RWPE2 (cell line): ENCODE measurements around the gene CCNYL1.
A peak's percentile ranks its signal among the peaks of the same experiment; 100 is the strongest.
"Not testable (repeated sequence)": the region's sequence is repeated elsewhere in the genome, so short reads cannot be mapped to it uniquely, and the experiment has no call there.

Experiments
- ATAC-seq: fragments of 200-7000 bp; cut with Tn5 transposase; 3 replicates; pipeline ENCODE4 v1.9.1; 2021; ENCODE audit warnings: low read depth
- DNase-seq: peaks from one replicate; pipeline ENCODE4 v3.0.0-alpha.2; 2020; ENCODE audit warnings: low spot score
- H3K27ac ChIP-seq: fragments of 450-650 bp; 2 replicates; pipeline ENCODE4 v1.5.1; 2017; ENCODE audit warnings: mild to moderate bottlenecking; ENCODE audit not compliant: poor library complexity, severe bottlenecking
- H3K27me3 ChIP-seq: fragments of 250-450 bp; sonication (Bioruptor Pico); 2 replicates; pipeline ENCODE4 v1.5.1; 2021; ENCODE audit warnings: mild to moderate bottlenecking, moderate library complexity; ENCODE audit not compliant: insufficient read depth, poor library complexity, severe bottlenecking
- H3K36me3 ChIP-seq: fragments of 250-450 bp; sonication (Bioruptor Pico); 2 replicates; pipeline ENCODE4 v1.5.1; 2020; ENCODE audit warnings: low read depth, mild to moderate bottlenecking, moderate library complexity
- H3K4me1 ChIP-seq: fragments of 250-450 bp; sonication (Bioruptor Pico); 2 replicates; pipeline ENCODE4 v1.5.1; 2021; ENCODE audit warnings: mild to moderate bottlenecking, moderate library complexity; ENCODE audit not compliant: insufficient read depth, poor library complexity, severe bottlenecking
- H3K4me3 ChIP-seq: fragments of 250-450 bp; sonication (Bioruptor Pico); 2 replicates; pipeline ENCODE4 v1.5.1; 2021; ENCODE audit warnings: mild to moderate bottlenecking, moderate library complexity; ENCODE audit not compliant: severe bottlenecking
- H3K9me3 ChIP-seq: fragments of 250-450 bp; sonication (Bioruptor Pico); 2 replicates; pipeline ENCODE4 v1.5.1; 2021; ENCODE audit warnings: mild to moderate bottlenecking, moderate library complexity; ENCODE audit not compliant: severe bottlenecking
- TF ChIP-seq, protein P1 (sequence below): fragments of 450-650 bp; IDR thresholded peaks from one replicate; pipeline ENCODE4 v1.5.1; 2017; ENCODE audit warnings: mild to moderate bottlenecking, moderate library complexity; ENCODE audit not compliant: poor library complexity, severe bottlenecking

CCNYL1 gene

DNA sequence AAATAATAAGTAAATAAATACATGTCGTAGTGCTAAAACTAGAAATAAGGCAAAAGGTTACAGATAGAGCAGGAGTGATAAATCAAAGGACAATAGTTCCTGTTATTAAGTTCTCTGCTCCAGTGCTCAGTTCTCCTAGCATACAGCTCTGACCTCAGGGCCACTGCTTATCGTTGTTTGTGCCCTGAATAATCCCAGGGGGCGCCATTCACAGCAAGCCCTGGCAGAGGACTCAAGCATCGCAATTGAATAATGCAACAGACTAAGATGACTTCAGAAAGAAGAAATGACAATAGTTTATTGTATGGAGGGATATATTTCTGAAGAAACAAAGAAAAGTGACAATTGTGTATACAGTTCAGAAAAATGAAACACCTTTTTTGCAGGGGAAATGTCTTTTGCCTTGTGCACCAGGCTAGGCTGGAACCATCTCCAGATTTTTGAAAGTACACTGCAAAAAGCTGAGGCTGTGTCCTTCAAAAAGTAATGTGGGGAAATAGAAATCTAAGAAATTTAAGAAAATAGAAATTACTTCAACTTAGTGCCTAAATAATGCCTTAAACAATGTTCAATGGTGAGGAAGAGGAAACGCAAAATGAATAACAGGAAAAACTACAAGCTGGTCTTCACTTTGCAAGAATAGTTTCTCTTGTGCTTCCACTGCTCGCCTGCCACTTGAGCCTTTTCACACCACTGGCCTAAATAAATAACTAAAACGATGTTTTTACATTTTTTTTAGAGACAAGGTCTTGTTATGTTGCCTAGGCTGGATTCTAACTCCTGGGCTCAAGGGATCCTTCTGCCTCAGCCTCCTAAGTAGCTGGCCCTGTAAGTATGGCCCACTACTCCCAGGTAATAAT lies 19.0 kb upstream of the CCNYL1 start:
- TF ChIP-seq, protein P1, sequence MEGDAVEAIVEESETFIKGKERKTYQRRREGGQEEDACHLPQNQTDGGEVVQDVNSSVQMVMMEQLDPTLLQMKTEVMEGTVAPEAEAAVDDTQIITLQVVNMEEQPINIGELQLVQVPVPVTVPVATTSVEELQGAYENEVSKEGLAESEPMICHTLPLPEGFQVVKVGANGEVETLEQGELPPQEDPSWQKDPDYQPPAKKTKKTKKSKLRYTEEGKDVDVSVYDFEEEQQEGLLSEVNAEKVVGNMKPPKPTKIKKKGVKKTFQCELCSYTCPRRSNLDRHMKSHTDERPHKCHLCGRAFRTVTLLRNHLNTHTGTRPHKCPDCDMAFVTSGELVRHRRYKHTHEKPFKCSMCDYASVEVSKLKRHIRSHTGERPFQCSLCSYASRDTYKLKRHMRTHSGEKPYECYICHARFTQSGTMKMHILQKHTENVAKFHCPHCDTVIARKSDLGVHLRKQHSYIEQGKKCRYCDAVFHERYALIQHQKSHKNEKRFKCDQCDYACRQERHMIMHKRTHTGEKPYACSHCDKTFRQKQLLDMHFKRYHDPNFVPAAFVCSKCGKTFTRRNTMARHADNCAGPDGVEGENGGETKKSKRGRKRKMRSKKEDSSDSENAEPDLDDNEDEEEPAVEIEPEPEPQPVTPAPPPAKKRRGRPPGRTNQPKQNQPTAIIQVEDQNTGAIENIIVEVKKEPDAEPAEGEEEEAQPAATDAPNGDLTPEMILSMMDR = peak; percentile 49
- H3K27me3 ChIP-seq = no peaks in the 10 kb centered on the region
- DNase-seq = no peak
- no peaks in the 10 kb centered on the region for H3K36me3 ChIP-seq
- H3K4me3 ChIP-seq = no peak overlapping the region
- ATAC-seq = no peak
- H3K27ac ChIP-seq = no peak overlapping the region
- H3K4me1 ChIP-seq = no peaks in the 10 kb centered on the region
- H3K9me3 ChIP-seq = no peaks in the 10 kb centered on the region

DNA sequence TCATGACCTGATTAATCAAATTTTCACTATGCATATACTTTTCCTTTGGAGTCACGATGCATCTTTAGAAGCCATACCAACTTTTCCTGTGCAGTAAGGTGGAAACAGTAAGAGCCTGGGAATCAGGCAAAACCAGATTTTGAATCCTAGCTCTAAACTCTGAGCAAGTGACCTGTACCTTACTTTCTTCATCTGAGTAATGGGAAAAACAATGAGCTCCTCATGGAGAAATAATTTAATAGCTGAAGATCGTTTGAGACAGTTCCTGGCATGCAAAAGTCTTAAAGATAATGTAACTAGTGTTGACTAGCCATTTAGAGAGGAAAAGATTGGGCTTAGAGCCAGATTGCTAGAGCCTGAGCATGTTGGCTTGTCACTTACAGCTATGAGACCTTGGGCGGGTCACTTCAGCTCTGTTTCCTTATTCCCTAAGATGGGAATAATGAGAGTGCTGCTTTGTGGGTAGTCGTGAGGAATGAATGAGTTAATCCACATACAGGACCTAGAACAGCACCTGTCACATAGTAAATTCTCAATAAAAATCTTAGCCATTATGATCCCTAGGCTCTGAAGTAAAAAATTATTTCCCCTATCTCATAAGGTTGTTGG lies 17.7 kb upstream of the CCNYL1 start:
- Histone ChIP-seq H3K4me3 (no peak overlapping the region), H3K27me3 (no peaks in the 10 kb centered on the region), H3K36me3 (no peaks in the 10 kb centered on the region), H3K27ac (no peak overlapping the region), H3K9me3 (no peaks in the 10 kb centered on the region), H3K4me1 (no peaks in the 10 kb centered on the region)
- TF ChIP-seq, protein P1 = no peak
- ATAC-seq (no peak), DNase-seq (no peak)

DNA sequence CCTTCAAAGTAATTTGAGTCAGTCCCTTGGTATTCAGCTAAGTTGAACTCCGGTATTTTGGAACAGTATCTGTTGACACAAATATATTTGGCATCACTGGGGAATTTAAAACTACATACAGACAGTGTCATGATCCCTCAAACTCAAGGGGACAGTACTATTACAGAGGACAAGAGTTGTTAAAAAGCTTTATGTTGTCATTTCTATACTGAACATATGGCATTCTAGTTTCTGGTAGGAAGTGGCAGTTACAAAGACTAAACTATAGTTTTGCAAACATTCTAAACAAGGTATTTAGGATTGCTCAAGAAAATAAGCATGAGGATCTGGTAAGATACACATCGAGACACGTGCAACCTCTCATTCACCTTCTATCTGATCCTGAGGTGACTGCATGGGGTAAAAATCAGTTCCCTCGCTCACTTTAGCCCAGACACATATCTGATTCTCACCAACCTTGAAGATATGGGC lies 16.6 kb upstream of the CCNYL1 start:
- no peak for ATAC-seq

DNA sequence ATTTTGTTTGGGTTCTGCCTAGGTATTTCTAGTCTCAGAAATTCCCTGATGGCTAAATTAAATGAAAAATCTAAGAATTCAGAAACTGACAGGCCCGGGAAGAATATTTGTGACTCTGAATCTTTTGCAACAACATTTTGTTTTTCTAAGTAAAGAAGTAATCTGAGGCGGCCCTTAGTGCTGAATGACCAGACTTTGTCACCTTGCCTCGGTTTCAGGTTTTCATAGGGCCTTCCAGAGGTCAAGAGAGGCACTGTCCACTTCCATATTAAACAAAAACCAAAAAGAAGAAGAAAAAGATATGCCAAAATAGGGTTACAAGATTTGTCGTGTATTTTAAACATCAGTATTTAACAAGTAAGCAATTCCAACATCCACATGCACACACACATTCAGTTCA lies 16.1 kb upstream of the CCNYL1 start:
- Histone ChIP-seq H3K27ac (no peak overlapping the region), H3K4me1 (no peaks in the 10 kb centered on the region), H3K27me3 (no peaks in the 10 kb centered on the region), H3K9me3 (no peaks in the 10 kb centered on the region), H3K4me3 (no peak overlapping the region), H3K36me3 (no peaks in the 10 kb centered on the region)
- TF ChIP-seq, protein P1 = no peak
- ATAC-seq = no peak
- DNase-seq = no peak

More for the DNA sequence above, 16.6 kb upstream of the CCNYL1 start:
- H3K27me3 ChIP-seq = no peaks in the 10 kb centered on the region
- H3K36me3 ChIP-seq = no peaks in the 10 kb centered on the region
- TF ChIP-seq, protein P1 = no peak
- no peaks in the 10 kb centered on the region for H3K9me3 ChIP-seq
- no peak for DNase-seq
- H3K4me1 ChIP-seq = no peaks in the 10 kb centered on the region
- no peak overlapping the region for H3K27ac ChIP-seq
- no peak overlapping the region for H3K4me3 ChIP-seq

DNA sequence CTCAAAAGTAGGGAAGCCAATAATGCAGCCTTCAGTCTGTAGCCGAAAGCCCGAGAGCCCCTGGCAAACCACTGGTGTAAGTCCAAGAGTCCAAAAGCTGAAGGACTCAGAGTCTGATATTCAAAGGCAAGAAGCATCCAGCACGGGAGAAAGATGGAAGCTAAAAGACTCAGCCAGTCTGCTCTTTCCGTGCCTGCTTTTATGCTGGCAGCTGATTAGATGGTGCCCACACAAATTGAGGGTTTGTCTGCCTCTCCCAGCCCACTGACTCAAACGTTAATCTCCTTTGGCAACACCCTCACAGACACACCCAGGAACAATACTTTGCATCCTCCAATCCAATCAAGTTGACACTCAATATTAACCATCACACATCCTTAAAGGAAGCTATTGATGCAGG lies 14.5 kb upstream of the CCNYL1 start:
- H3K4me1 ChIP-seq, H3K27ac ChIP-seq, H3K27me3 ChIP-seq, DNase-seq, H3K36me3 ChIP-seq, ATAC-seq, H3K9me3 ChIP-seq, H3K4me3 ChIP-seq: not testable (repeated sequence)
